NOMO-1 treated with dmso at 0.1 percent for 144 hours (cell line): ENCODE measurements around the gene DOCK2.

ENCODE experiments used
- DNase-seq: peaks from one replicate; lab custom pipeline; 2025; ENCODE audit not compliant: unreplicated experiment; lab: John Stamatoyannopoulos, UW

Gene DOCK2

GRCh38 chr5:169893571-169893970, 256.5 kb downstream of the DOCK2 start:
- DNase-seq = no peak

GRCh38 chr5:169895926-169896325, 258.9 kb downstream of the DOCK2 start:
- no peak for DNase-seq

- no peak for DNase-seq
Measured at GRCh38 chr5:169897481-169897880, 260.4 kb downstream of the DOCK2 start.

- DNase-seq = no peak
Measured at GRCh38 chr5:169901896-169902295, 264.8 kb downstream of the DOCK2 start.

- DNase-seq = no peak
Measured at GRCh38 chr5:169904059-169904458, 267.0 kb downstream of the DOCK2 start.

- DNase-seq = no peak
Measured at GRCh38 chr5:169904508-169904907, 267.4 kb downstream of the DOCK2 start.

- DNase-seq = no peak
Measured at GRCh38 chr5:169905017-169905416, 267.9 kb downstream of the DOCK2 start.

- DNase-seq = no peak
Measured at GRCh38 chr5:169906745-169907649, 269.9 kb downstream of the DOCK2 start.

- no peak for DNase-seq
Measured at GRCh38 chr5:169908864-169909263, 271.8 kb downstream of the DOCK2 start.

GRCh38 chr5:169909945-169910344, 272.9 kb downstream of the DOCK2 start:
- no peak for DNase-seq

- no peak for DNase-seq
Measured at GRCh38 chr5:169910393-169910792, 273.3 kb downstream of the DOCK2 start.

- no peak for DNase-seq
Measured at GRCh38 chr5:169911448-169912212, 274.6 kb downstream of the DOCK2 start.

GRCh38 chr5:169913479-169913878, 276.4 kb downstream of the DOCK2 start:
- no peak for DNase-seq

- DNase-seq = no peak
Measured at GRCh38 chr5:169914766-169915165, 277.7 kb downstream of the DOCK2 start.

- no peak for DNase-seq
Measured at GRCh38 chr5:169917500-169917899, 280.4 kb downstream of the DOCK2 start.

- no peak for DNase-seq
Measured at GRCh38 chr5:169918228-169918627, 281.2 kb downstream of the DOCK2 start.

GRCh38 chr5:169920474-169920873, 283.4 kb downstream of the DOCK2 start:
- no peak for DNase-seq

- no peak for DNase-seq
Measured at GRCh38 chr5:169921384-169921783, 284.3 kb downstream of the DOCK2 start.

GRCh38 chr5:169921949-169922348, 284.9 kb downstream of the DOCK2 start:
- DNase-seq = no peak

- no peak for DNase-seq
Measured at GRCh38 chr5:169922474-169922873, 285.4 kb downstream of the DOCK2 start.

GRCh38 chr5:169923988-169924387, 286.9 kb downstream of the DOCK2 start:
- DNase-seq = no peak

- DNase-seq = no peak
Measured at GRCh38 chr5:169933127-169933526, 296.1 kb downstream of the DOCK2 start.
